HEK293T (cell line): Measurements from ENCODE around the gene GLI1.

Experiments
- ARNT ChIP-seq: fragments of 450-650 bp; IDR thresholded peaks from 2 replicates; pipeline ENCODE4 v1.6.1; 2017; ENCODE audit warnings: mild to moderate bottlenecking
- BHLHE40 ChIP-seq: fragments of 450-650 bp; IDR thresholded peaks from 2 replicates; pipeline ENCODE4 v1.6.1; 2016; ENCODE audit warnings: mild to moderate bottlenecking, moderate library complexity, borderline replicate concordance
- CTBP1 ChIP-seq: fragments of 450-650 bp; IDR thresholded peaks from 2 replicates; pipeline ENCODE4 v1.6.1; 2016; ENCODE audit warnings: borderline replicate concordance
- ELF4 ChIP-seq: fragments of 450-650 bp; IDR thresholded peaks from 2 replicates; pipeline ENCODE4 v1.6.1; 2017; ENCODE audit warnings: antibody characterized with exemption
- FOXA1 ChIP-seq: fragments of 450-650 bp; IDR thresholded peaks from 2 replicates; pipeline ENCODE4 v1.6.1; 2016; ENCODE audit warnings: mild to moderate bottlenecking
- FOXK2 ChIP-seq: fragments of 450-650 bp; IDR thresholded peaks from 2 replicates; pipeline ENCODE4 v1.6.1; 2016; ENCODE audit warnings: mild to moderate bottlenecking
- FOXM1 ChIP-seq: fragments of 450-650 bp; IDR thresholded peaks from 2 replicates; pipeline ENCODE4 v1.6.1; 2017; ENCODE audit warnings: mild to moderate bottlenecking, borderline replicate concordance
- NFRKB ChIP-seq: fragments of 450-650 bp; IDR thresholded peaks from 2 replicates; pipeline ENCODE4 v1.6.1; 2016; ENCODE audit warnings: mild to moderate bottlenecking, moderate library complexity
- SUZ12 ChIP-seq: fragments of 450-650 bp; IDR thresholded peaks from 2 replicates; pipeline ENCODE4 v1.6.1; 2016; ENCODE audit warnings: mild to moderate bottlenecking
- TF ChIP-seq, protein P1 (sequence below): fragments of 450-650 bp; IDR thresholded peaks from 2 replicates; pipeline ENCODE4 v1.6.1; 2016

DNA sequence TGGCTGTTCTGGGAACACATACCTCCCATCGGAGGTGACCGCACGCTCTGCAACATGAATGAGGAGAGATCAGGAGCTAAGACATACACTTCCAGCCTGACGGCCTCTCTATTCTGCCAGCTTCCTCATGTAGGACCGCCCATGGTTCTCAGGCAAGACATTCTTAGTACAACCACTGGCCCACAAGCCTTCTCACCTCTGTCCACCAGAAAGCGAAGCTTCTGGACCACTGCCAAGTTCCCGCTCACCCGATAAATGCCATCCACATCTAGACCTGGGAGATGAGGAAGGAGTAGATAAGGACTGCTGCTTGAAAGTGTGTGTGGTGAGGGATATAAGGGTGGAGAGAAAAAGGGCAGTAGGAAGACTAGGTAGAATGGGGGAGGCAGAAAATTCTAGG, 14.8 kb downstream of the GLI1 start:
- TF ChIP-seq CTBP1 (no peak), FOXM1 (no peak), FOXA1 (no peak), SUZ12 (no peak), ARNT (no peak), ELF4 (no peak), FOXK2 (no peak), BHLHE40 (no peak), NFRKB (no peak)
- TF ChIP-seq, protein P1, sequence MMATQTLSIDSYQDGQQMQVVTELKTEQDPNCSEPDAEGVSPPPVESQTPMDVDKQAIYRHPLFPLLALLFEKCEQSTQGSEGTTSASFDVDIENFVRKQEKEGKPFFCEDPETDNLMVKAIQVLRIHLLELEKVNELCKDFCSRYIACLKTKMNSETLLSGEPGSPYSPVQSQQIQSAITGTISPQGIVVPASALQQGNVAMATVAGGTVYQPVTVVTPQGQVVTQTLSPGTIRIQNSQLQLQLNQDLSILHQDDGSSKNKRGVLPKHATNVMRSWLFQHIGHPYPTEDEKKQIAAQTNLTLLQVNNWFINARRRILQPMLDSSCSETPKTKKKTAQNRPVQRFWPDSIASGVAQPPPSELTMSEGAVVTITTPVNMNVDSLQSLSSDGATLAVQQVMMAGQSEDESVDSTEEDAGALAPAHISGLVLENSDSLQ, result no peak
